ENCODE results near the gene LRP1-AS.

LRP1-AS gene

GRCh38 chr12:57179331-57180086, 32.1 kb upstream of the LRP1-AS start:
- no peak for DNase-seq

GRCh38 chr12:57178213-57178612, 30.8 kb upstream of the LRP1-AS start:
- DNase-seq: no peak

GRCh38 chr12:57177354-57177753, 29.9 kb upstream of the LRP1-AS start:
- no peak for DNase-seq

GRCh38 chr12:57176846-57177245, 29.4 kb upstream of the LRP1-AS start:
- DNase-seq: no peak

GRCh38 chr12:57176139-57176477, 28.7 kb upstream of the LRP1-AS start:
- no peak for DNase-seq

- DNase-seq: peak; percentile 34
Measured at GRCh38 chr12:57175428-57176138, 28.2 kb upstream of the LRP1-AS start.

GRCh38 chr12:57173683-57174082, 26.3 kb upstream of the LRP1-AS start:
- no peak for DNase-seq

GRCh38 chr12:57173089-57173488, 25.7 kb upstream of the LRP1-AS start:
- no peak for DNase-seq

- no peak for DNase-seq
Measured at GRCh38 chr12:57171668-57172067, 24.2 kb upstream of the LRP1-AS start.

- DNase-seq: no peak
Measured at GRCh38 chr12:57170927-57171326, 23.5 kb upstream of the LRP1-AS start.

GRCh38 chr12:57170408-57170807, 23.0 kb upstream of the LRP1-AS start:
- no peak for DNase-seq

GRCh38 chr12:57169969-57170368, 22.6 kb upstream of the LRP1-AS start:
- no peak for DNase-seq

- DNase-seq: no peak
Measured at GRCh38 chr12:57169046-57169795, 21.8 kb upstream of the LRP1-AS start.

- DNase-seq: no peak
Measured at GRCh38 chr12:57168058-57168457, 20.6 kb upstream of the LRP1-AS start.

- DNase-seq: no peak
Measured at GRCh38 chr12:57166971-57167371, 19.6 kb upstream of the LRP1-AS start.

GRCh38 chr12:57165741-57166140, 18.3 kb upstream of the LRP1-AS start:
- no peak for DNase-seq

- no peak for DNase-seq
Measured at GRCh38 chr12:57164966-57165625, 17.7 kb upstream of the LRP1-AS start.

- DNase-seq: no peak
Measured at GRCh38 chr12:57164454-57164853, 17.0 kb upstream of the LRP1-AS start.

- no peak for DNase-seq
Measured at GRCh38 chr12:57162553-57163125, 15.2 kb upstream of the LRP1-AS start.

- DNase-seq: no peak
Measured at GRCh38 chr12:57161491-57161890, 14.1 kb upstream of the LRP1-AS start.

GRCh38 chr12:57160741-57161140, 13.3 kb upstream of the LRP1-AS start:
- no peak for DNase-seq

GRCh38 chr12:57160040-57160439, 12.6 kb upstream of the LRP1-AS start:
- no peak for DNase-seq

- DNase-seq: no peak
Measured at GRCh38 chr12:57159311-57159710, 11.9 kb upstream of the LRP1-AS start.

Data from activated CD4-positive, alpha-beta T cell treated with anti-CD3 and anti-CD28 coated beads, Interleukin-2, amount 50 U/mL, for 1 hour (primary cell).